GM12801 (cell line): Measurements from ENCODE around the gene TRMT61B.

Experiments
- CTCF ChIP-seq: IDR thresholded peaks from one replicate; pipeline ENCODE4 v1.5.1; 2011; ENCODE audit warnings: control low read depth; ENCODE audit not compliant: insufficient read length; ENCODE audit errors: extremely low read depth

TRMT61B gene

GRCh38 chr2:28895189-28895893, 25.2 kb upstream of the TRMT61B start:
- TF ChIP-seq CTCF: no peak

- no peak for TF ChIP-seq CTCF
Observed at GRCh38 chr2:28894470-28895188, 24.5 kb upstream of the TRMT61B start, which contains the start of gene WDR43. Gene WDR43, plus strand, starts transcription at chr2:28894667. Its CDS starts 32 bp downstream, at chr2:28894699.

DNA sequence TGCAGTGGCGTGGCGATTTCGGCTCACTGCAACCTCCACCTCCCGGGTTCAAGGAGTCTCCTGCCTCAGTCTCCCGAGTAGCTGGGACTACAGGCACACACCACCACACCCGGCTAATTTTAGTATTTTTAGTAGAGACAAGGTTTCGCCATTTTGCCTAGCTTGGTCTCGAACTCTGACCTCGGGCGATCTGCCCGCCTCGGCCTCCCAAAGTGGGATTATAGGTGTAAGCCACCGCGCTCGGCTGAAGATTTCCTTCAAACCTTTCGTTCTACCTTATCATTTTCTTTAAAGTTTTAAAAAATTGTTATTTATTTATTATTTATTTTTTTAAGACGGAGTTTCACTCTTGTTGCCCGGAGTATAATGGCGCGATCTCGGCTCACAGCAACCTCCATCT, 23.4 kb upstream of the TRMT61B start:
- no peak for TF ChIP-seq CTCF

DNA sequence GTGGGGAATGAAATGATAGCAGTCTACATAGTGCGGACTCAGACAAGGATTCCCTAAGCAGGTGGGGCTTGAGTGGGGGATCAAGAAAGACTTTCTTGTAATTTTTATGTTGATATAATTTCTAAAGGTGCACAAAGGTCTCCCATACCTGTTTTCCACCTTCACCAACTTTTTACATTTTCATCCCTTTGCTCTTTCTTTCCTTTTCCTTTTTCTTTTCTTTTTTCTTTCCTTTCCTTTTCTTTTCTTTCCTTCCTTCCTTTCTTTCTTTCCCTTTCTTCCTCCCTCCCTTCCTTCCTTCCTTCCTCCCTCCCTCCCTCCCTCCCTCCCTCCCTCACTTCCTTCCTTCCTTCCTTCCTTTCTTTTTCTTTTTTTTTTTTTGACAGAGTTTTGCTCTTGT, 10.1 kb upstream of the TRMT61B start:
- no peak for TF ChIP-seq CTCF

- no peak for TF ChIP-seq CTCF
Observed at GRCh38 chr2:28871620-28872019, 1.5 kb upstream of the TRMT61B start.

GRCh38 chr2:28869494-28870145, 489 bp downstream of the TRMT61B start:
- TF ChIP-seq CTCF: no peak

DNA sequence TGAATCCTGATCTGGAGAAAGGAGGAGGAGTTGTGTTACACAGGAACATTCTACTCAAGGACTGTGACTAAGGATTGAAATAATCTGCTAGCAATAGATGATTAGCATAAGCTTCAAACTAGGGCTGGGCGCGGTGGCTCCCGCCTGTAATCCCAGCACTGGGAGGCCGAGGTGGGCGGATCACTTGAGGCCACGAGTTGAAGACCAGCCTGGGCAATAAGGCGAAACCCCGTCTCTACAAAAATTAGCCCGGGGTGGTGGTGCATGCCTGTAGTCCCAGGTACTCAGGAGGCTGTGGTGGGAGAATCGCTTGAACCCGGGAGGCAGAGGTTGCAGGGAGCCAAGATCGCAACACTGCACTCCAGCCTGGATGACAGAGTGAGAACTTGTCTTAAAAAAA, 1.5 kb downstream of the TRMT61B start:
- no peak for TF ChIP-seq CTCF
